ENCODE results near the gene RB1. TPM values are rescaled to one million over a fixed set of nuclear protein-coding genes. Genes with fewer than 3 reads are reported as not detected.

Gene RB1
- total and polyA plus RNA-seq, 9 of the 15 experiments (the other 6 are each of a cell fraction or from before 2014, with no cell fraction given), result 5.0 to 23.8 (median 17.9) TPM

DNA sequence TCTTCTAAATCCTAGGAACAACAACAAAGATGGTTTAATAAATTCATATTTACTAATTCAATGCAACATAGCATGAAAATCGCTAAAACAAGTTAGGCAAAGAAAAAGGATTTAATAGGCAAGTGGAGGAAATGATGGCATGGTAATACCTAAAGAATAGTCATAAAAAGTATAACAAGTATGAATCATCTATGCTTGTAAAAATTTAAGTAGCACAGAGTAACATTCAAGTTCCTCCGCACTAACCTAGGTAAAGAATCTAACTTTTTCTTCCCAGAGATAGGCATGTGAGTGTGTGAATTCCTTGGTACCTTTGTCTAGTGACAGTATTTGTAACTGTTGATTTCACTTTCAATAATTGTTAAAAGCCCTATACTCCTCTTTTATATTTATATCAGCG is 186.7 kb downstream of the RB1 start:
- Histone ChIP-seq H3K27ac (ENCODE audit: extremely low read depth, low read depth, low read length) (no peak overlapping the region), H2AFZ (ENCODE audit: low read depth, low read length) (no peak overlapping the region), H3K9me3 (replicated peaks; ENCODE audit: control insufficient read depth, insufficient read depth, low read depth, low read length) (no peaks in the 10 kb centered on the region), H3K4me3 (no peak overlapping the region), H3K27me3 (ENCODE audit: control insufficient read depth in 2 of 2, insufficient read depth in 2 of 2, low read length in 2 of 2) (no peaks in the 10 kb centered on the region), H3K9ac (ENCODE audit: insufficient read depth in 1 of 2, low read depth in 2 of 2, low read length in 2 of 2) (no peak overlapping the region), H3K4me2 (ENCODE audit: insufficient read depth, low read length) (no peak overlapping the region), H3K36me3 (ENCODE audit: control insufficient read depth, insufficient read depth, low read length) (no peaks in the 10 kb centered on the region), H3K4me1 (replicated peaks in 1 of 2; ENCODE audit: control insufficient read depth in 2 of 2, insufficient read depth in 2 of 2, low read length in 2 of 2) (peaks cover 0 to 6% of the 10 kb centered on the region in 2 experiments; a peak in 2 of 5 replicates), H3K79me2 (ENCODE audit: control insufficient read depth, insufficient read depth, low read length) (no peaks in the 10 kb centered on the region), H3K9me1 (ENCODE audit: control insufficient read depth, insufficient read depth, low read length) (no peaks in the 10 kb centered on the region), H4K20me1 (replicated peaks; ENCODE audit: control insufficient read depth, insufficient read depth, low read length) (no peaks in the 10 kb centered on the region)
- ChIA-PET CTCF (ENCODE audit: low intra/inter-chr PET ratio) (no interaction called here), POLR2A (no interaction called here)
- no TSS peak for BruUV-seq (replicated peaks)
- intact Hi-C loops (cut with micrococcal nuclease) (no loop called here), in situ Hi-C loops (cut with MboI) (no loop called here)
- FAIRE-seq, result no peak
- 37% methylated on average over 3 of the region's 3 CpGs for WGBS (ENCODE audit: insufficient coverage, low coverage, missing lambda C conversion rate)
- DNase-seq (ENCODE audit: extremely low read depth in 1 of 4, low spot score in 3 of 4), result no peak
- ATAC-seq, result no peak
- TF ChIP-seq MEF2D (tag; conservative IDR thresholded peaks at IDR 0.05; ENCODE audit: low read depth), result no peak
- no peak for TF ChIP-seq RBM14 (IDR thresholded peaks at IDR 0.05; ENCODE audit: borderline replicate concordance, insufficient read depth, low read depth, low read length)
- TF ChIP-seq, protein P1, sequence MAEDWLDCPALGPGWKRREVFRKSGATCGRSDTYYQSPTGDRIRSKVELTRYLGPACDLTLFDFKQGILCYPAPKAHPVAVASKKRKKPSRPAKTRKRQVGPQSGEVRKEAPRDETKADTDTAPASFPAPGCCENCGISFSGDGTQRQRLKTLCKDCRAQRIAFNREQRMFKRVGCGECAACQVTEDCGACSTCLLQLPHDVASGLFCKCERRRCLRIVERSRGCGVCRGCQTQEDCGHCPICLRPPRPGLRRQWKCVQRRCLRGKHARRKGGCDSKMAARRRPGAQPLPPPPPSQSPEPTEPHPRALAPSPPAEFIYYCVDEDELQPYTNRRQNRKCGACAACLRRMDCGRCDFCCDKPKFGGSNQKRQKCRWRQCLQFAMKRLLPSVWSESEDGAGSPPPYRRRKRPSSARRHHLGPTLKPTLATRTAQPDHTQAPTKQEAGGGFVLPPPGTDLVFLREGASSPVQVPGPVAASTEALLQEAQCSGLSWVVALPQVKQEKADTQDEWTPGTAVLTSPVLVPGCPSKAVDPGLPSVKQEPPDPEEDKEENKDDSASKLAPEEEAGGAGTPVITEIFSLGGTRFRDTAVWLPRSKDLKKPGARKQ (CRISPR knock-in tag; IDR thresholded peaks at IDR 0.05), result no peak
- TF ChIP-seq ZNF12 (CRISPR knock-in tag; IDR thresholded peaks at IDR 0.05), result no peak
- TF ChIP-seq, protein P2, sequence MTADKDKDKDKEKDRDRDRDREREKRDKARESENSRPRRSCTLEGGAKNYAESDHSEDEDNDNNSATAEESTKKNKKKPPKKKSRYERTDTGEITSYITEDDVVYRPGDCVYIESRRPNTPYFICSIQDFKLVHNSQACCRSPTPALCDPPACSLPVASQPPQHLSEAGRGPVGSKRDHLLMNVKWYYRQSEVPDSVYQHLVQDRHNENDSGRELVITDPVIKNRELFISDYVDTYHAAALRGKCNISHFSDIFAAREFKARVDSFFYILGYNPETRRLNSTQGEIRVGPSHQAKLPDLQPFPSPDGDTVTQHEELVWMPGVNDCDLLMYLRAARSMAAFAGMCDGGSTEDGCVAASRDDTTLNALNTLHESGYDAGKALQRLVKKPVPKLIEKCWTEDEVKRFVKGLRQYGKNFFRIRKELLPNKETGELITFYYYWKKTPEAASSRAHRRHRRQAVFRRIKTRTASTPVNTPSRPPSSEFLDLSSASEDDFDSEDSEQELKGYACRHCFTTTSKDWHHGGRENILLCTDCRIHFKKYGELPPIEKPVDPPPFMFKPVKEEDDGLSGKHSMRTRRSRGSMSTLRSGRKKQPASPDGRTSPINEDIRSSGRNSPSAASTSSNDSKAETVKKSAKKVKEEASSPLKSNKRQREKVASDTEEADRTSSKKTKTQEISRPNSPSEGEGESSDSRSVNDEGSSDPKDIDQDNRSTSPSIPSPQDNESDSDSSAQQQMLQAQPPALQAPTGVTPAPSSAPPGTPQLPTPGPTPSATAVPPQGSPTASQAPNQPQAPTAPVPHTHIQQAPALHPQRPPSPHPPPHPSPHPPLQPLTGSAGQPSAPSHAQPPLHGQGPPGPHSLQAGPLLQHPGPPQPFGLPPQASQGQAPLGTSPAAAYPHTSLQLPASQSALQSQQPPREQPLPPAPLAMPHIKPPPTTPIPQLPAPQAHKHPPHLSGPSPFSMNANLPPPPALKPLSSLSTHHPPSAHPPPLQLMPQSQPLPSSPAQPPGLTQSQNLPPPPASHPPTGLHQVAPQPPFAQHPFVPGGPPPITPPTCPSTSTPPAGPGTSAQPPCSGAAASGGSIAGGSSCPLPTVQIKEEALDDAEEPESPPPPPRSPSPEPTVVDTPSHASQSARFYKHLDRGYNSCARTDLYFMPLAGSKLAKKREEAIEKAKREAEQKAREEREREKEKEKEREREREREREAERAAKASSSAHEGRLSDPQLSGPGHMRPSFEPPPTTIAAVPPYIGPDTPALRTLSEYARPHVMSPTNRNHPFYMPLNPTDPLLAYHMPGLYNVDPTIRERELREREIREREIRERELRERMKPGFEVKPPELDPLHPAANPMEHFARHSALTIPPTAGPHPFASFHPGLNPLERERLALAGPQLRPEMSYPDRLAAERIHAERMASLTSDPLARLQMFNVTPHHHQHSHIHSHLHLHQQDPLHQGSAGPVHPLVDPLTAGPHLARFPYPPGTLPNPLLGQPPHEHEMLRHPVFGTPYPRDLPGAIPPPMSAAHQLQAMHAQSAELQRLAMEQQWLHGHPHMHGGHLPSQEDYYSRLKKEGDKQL (CRISPR knock-in tag; IDR thresholded peaks at IDR 0.05; ENCODE audit: borderline replicate concordance), result no peak
- TF ChIP-seq GABPA (tag; conservative IDR thresholded peaks at IDR 0.05; ENCODE audit: low read depth), result no peak
- TF ChIP-seq, protein P3, sequence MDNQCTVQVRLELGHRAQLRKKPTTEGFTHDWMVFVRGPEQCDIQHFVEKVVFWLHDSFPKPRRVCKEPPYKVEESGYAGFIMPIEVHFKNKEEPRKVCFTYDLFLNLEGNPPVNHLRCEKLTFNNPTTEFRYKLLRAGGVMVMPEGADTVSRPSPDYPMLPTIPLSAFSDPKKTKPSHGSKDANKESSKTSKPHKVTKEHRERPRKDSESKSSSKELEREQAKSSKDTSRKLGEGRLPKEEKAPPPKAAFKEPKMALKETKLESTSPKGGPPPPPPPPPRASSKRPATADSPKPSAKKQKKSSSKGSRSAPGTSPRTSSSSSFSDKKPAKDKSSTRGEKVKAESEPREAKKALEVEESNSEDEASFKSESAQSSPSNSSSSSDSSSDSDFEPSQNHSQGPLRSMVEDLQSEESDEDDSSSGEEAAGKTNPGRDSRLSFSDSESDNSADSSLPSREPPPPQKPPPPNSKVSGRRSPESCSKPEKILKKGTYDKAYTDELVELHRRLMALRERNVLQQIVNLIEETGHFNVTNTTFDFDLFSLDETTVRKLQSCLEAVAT (IDR thresholded peaks at IDR 0.05), result no peak
- TF ChIP-seq, protein P4, sequence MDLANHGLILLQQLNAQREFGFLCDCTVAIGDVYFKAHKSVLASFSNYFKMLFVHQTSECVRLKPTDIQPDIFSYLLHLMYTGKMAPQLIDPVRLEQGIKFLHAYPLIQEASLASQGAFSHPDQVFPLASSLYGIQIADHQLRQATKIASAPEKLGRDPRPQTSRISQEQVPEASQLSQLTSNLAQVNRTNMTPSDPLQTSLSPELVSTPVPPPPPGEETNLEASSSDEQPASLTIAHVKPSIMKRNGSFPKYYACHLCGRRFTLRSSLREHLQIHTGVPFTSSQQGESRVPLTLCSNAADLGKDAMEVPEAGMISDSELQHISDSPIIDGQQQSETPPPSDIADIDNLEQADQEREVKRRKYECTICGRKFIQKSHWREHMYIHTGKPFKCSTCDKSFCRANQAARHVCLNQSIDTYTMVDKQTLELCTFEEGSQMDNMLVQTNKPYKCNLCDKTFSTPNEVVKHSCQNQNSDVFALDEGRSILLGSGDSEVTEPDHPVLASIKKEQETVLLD (IDR thresholded peaks at IDR 0.05), result no peak
- no peak for TF ChIP-seq ZC3H8 (IDR thresholded peaks at IDR 0.05)
- TF ChIP-seq KAT7 (CRISPR knock-in tag; IDR thresholded peaks at IDR 0.05; ENCODE audit: borderline replicate concordance), result no peak
- TF ChIP-seq ELF1 (tag; IDR thresholded peaks at IDR 0.05), result no peak
- TF ChIP-seq PML (IDR thresholded peaks at IDR 0.05; ENCODE audit: low read length), result no peak
- TF ChIP-seq KLF1 (tag; IDR thresholded peaks at IDR 0.05), result no peak
- no peak for TF ChIP-seq ZNF184 (CRISPR knock-in tag; IDR thresholded peaks at IDR 0.05)

All from K562 (cell line).